ENCODE results near the gene ELN.
A peak's percentile ranks its signal among the peaks of the same experiment; 100 is the strongest.

GRCh38 chr7:73985737-73986141, 42.2 kb upstream of the ELN start:
- peak in 1 of 2 donors; percentile 16 for TF ChIP-seq CTCF (IDR thresholded peaks at IDR 0.05; ENCODE audit: extremely low read depth in 1 of 2, insufficient read depth in 1 of 2, low read depth in 1 of 2, low read length in 2 of 2)
- TF ChIP-seq POLR2A (IDR thresholded peaks at IDR 0.05; ENCODE audit: low read depth, low read length) = no peak
- no peak for TF ChIP-seq MAX (IDR thresholded peaks at IDR 0.05; ENCODE audit: insufficient read depth, insufficient read length)

All from endothelial cell of umbilical vein (primary cell).